Measurements from ENCODE around the gene CNRIP1.

Gene CNRIP1

DNA sequence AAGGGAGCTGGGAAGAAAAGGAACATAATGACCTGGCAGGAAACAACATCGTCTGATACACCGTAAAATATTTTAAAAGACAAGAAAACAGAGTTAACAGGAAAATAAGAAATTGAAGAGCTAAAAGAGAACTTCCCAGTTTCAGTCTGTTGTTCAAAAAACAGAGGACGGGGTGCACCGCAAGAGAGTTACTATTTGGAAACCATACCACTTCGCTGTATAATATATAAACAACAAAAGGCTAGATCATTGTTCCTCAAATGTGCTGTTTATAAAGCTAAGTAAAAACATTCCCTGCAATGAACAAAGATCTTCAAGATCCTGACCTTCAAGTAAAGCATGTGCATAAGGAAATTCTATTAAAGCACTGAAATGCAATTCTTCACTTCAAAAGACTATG is 69.6 kb downstream of the CNRIP1 start:
- no peak for DNase-seq

DNA sequence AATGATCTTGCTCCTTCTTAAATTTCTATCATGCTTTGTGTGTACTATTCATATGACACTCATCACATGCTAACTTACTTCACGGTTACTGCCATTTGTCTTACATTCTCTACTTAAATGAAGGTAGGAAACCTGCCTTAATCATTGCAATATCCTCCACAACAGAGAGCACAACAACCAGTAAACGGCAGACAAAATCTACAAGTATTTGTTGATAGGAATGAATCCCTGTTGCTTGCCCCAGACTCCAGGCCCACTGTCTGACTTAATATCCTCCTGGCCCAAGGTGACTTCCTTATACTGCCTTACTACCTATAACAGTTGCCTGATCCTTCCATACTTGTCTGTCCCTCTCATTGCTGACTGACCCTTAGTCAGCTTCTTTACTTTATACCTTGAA is 70.9 kb downstream of the CNRIP1 start:
- no peak for DNase-seq

DNA sequence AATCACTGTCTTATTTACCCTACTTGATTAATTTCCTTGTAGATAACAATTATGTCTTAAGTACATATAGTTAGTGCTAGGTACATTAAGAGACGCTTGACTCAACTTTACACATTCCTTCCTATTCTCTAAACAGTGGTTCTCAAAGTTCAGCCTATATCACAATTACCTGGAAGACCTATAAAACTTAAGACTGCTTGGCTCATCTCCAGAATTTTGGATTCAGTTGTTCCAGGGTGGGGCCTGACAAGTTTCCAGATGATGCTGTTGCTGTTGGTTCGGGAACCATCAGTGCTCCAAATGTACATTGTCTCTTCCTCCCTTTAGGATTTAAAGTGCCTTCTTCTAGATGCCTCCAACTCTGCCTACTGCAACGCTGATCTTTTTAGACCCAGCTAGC is 71.4 kb downstream of the CNRIP1 start:
- peak; percentile 61 for DNase-seq

DNA sequence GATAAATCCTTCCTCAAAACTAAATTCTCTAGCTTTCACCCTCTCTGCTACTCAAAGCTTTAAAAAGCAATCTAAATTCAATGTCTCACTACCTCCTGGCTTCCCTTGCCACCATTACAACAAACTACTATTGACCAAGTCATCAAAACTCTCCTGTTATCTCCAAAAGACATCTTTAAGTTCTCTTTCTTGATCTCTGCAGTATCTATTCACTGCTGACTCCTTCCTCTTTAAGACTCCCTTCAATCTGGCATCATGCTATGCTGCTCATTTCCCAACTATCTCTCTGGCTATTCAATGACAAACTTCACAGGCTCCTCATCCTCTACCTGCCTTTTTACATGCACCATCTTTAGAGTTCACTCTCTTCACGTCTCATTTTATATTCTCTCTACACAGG is 73.4 kb downstream of the CNRIP1 start:
- no peak for DNase-seq

DNA sequence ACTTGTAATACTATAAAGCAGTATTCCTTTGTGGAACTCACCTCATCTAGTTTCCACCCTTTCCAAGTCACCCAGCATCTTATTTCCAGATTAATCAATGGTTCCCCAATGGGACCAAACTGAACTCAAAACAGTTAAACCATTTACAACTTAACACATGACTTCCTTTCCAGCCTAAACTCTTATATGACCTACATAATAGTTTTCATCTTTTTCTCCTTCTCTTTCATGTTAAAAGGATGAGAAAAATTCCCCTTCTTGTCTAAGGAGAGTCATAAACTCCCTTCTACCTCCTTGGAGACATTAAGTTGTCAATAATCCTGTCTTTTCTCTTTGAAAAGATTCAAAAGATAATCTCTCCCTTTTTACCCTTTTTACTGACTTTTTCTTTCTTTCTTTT is 74.1 kb downstream of the CNRIP1 start:
- DNase-seq = no peak

DNA sequence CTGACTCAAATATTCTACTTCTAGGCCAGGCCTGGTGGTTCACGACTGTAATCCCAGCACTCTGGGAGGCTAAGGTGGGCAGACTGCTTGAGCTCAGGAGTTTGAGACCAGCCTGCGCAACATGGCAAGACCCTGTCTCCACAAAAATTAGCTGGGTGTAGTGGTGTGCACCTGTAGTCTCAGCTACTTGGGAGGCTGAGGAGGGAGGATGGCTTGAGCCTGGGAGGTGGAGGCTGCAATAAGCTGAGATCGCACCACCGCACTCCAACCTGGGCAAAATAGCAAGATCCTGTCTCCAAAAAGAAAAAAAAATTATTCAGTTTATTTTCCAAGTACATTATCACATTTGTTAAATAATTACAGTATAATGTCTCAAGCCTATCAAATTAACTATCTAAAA is 74.7 kb downstream of the CNRIP1 start:
- no peak for DNase-seq

DNA sequence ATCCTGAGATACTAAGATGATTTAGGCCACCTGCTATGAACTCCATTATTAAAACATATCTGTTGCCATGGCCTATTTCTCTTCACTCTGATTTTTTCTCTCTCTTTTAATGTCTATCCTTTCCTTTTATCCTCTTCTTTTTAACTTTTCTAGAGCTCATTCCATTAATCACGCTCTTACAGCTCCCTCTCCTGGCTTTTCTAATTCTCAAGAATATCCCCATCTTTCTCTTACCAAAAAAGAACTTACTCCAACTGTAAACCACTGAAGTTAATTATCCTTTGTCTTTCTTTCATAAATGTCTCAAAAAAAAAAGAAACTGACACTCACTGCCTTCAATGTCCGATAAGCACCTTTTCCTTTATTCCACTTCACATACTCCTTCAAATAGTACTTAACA is 75.3 kb downstream of the CNRIP1 start:
- peak; percentile 4 for DNase-seq

All from NCI-H69 (cell line).